OCI-M2 (cell line): ENCODE results near the gene PPRC1.
A peak's percentile ranks its signal among the peaks of the same experiment; 100 is the strongest.

Source experiments
- DNase-seq: peaks from one replicate; lab custom pipeline; 2025; ENCODE audit not compliant: unreplicated experiment; lab: John Stamatoyannopoulos, UW

PPRC1 gene

DNA sequence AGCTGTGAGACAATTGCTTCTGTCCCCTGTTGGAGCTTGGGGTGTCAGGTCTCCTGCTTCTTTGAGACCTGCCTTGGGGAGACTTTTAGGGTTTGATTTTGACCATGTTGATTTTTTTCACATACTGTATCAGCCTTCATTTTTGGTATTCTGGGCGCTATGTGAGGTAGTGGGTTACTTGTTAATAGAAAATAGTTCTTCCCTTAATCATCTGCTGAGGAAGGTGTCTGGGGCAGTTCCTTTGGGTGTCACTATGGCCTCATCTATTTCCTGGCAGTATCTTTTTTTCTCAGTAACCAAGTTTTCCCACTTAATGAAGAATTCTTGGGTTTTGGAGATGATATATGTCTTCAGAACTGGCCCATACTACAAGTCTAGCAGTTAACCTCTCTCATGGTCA lies 14.7 kb downstream of the PPRC1 start:
- no peak for DNase-seq

DNA sequence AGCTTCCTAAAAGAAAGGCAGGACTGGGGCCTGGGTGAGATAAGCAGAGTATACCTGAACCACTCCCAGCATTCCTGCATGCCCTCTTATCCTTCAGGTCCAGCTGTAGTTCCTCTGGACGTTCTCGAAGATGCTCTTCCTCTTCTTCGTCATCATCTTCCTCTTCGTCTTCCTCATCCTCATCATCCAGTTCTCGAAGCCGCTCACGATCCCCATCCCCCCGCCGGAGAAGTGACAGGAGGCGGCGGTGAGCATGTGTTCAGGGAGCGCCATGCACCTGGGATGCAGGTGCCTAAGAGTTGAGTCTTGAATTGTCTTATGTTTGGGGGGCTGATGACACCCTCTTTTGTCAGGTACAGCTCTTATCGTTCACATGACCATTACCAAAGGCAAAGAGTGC lies 15.4 kb downstream of the PPRC1 start:
- DNase-seq: no peak

DNA sequence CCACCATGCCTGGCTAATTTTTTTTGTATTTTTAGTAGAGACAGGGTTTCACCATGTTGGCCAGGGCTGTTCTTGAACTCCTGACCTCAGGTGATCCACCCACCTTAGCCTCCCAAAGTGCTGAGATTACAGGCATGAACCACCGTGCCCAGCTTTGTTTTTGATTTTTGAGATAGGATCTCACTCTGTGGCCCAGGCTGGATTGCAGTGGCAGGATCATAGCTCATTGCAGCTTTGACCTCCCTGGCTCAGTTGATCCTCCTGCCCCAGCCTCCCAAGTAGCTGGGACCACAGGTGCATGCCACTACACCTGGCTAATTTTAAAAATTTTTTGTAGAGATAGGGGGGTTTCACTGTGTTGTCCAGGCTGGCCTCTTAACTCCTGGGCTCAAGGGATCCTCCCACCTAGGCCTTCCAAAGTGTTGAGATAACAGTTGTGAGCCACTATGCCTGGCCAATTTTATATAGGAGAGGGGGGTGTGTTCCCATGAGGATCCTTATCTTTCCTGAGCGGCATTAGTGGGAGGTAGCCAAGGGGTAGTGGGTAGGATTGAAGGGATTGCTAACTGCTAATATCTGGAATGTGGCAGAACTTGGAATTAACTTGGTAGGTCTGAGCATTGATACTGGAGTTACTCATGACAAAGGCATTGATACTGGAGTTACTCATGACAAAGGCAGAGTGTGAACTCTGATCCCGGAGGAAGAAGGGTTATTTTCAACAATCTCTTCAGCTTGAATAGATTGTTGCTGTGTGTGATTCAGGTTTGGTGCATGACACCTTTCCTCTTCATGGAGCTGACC lies 18.3 kb downstream of the PPRC1 start:
- no peak for DNase-seq

DNA sequence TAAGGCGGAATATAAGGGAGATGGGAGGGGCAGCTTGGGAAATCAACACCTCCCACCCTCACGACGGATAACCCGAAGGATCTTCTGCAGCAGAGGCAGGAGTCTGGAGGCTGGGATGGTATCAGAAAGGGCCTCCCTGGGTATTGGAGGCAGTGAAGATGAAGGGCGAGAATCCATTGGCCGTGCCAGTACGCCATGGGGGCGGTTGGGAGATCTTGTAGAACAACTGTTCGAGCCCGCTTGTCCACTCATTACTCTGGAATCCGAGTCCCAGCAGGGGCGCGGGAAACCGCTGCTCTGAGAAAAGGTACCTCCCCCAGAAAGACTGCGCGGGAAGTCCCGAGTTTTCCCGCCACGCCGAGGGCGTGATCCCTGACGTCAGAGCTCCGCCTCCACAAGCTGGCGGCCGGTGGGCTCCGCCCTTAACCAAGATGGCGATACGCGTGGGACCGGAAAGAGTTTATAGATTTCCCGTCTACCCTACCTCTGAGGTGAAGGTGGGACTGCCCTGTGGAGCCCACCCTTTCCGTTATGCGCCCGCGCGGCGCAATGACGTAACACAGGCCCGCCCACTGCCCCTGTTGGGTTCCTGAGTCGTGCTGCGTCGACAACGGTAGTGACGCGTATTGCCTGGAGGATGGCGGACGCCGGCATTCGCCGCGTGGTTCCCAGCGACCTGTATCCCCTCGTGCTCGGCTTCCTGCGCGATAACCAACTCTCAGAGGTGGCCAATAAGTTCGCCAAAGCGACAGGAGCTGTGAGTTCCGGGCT lies 19.1 kb downstream of the PPRC1 start, which contains the start of gene NOLC1:
NOLC1 (plus strand) TSS at position 616 of the 771 bp plus-strand sequence; CDS start at position 638, 22 bp downstream.
- peak; percentile 93 for DNase-seq

DNA sequence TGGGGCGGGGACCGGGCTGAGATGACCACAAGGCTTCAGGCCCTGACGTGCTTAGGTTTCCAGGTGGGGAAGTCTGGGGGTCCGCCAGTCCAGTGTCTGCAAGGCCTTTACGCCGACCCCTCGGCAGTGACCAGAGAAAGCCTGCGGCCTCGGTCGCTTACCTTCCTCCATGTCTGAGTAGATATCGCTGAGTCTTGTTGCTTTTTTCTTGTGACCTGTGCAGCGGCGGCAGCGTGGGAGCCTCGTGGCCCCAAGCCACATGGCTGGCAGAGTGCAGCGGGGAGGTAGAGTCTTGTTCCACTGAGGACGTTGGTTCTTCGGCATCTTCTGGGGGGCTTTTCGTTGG lies 19.7 kb downstream of the PPRC1 start:
- DNase-seq: no peak

DNA sequence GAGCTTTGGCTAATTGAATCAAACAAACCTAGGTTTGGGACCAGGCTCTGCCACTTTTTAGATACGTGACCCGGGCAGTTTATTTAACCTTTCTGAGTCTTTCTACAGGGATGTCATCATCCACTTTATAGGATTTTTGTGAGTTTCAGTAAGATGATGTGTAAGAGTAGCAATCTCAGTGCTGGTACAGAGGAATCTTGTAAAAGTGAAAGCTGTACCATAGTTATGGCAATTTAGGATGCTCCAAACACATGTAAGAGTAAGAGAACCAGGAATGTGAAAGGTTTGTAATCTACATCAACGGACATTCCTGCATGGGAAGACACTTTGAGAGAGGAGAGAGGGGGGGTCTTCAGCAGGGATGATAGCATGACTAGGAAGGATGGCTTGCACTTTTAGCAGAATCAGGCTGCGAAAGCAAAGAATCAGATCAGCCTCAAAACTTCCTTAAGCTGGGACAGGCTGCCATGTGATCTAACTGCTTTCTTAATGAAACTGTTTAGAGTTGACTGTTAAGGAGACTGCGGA lies 20.3 kb downstream of the PPRC1 start:
- no peak for DNase-seq

DNA sequence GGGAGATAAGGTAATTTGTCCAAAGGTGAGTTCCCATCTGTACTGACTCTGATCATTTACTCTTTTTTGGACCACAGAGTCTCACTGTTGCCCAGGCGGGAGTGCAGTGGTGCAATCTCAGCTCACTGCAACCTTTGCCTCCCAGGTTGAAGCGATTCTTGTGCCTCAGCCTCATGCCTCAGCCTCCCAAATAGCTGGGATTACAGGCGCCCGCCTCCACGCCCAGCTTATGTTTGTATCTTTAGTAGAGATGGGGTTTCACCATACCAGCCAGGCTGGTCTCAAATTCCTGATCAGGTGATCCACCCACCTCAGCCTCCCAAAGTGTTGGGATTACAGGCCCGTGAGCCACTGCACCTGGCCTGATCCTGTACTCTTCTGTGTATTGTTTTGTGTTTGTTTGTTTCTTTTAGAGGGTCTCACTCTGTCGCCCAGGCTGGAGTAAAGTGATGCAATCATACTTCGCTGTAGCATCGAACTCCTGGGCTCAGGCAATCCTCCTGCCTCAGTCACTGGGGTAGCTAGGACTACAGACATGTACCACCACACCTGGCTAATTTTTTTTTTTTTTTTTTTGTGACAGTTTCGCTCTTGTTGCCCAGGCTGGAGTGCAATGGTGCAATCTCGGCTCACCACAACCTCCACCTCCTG lies 21.8 kb downstream of the PPRC1 start:
- DNase-seq: no peak

DNA sequence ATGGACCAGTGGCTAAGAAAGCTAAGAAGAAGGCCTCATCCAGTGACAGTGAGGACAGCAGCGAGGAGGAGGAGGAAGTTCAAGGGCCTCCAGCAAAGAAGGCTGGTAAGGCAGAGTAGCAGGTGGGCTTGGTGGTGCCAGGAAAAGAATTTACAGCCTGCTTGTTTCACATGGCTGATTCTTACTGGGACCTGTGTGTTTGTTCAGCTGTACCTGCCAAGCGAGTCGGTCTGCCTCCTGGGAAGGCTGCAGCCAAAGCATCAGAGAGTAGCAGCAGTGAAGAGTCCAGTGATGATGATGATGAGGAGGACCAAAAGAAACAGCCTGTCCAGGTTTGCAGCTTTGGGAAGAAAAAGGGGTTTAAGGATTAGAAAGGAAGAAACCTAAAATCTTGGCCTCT lies 24.4 kb downstream of the PPRC1 start:
- no peak for DNase-seq

DNA sequence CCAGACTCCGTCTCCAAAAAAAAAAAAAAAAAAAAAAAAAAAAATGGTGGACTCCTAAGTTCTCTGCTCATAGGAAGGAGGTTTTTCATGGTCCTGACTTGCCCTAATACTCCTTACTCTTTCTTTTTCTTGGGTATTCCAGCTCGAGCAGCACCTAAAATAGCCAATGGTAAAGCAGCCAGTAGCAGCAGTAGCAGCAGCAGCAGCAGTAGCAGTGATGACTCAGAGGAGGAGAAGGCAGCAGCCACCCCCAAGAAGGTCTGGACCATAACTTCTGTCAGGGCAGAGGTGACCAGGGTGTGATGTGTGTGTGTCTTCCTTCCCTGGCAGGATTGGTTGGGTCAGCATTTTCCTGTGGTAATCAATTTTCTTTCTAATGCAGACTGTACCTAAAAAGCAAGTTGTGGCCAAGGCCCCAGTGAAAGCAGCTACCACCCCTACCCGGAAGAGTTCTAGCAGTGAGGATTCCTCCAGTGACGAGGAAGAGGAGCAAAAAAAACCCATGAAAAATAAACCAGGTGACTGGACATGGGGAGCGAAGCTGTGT lies 26.3 kb downstream of the PPRC1 start:
- DNase-seq: no peak

DNA sequence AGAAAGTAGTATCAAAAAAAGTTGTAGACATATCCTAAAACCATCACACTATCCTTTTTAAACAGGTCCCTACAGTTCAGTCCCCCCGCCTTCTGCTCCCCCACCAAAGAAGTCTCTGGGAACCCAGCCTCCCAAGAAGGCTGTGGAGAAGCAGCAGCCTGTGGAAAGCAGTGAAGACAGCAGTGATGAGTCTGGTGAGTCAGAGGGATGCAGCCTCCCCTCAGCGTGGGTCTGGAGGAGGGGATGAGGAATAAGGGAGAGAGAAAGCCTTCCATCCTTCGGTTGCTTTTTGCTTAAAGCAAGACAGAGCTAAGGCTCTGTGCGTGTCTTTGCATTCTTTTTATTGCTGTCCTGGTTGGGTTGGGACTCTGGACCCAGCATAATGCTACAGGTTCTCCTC lies 27.0 kb downstream of the PPRC1 start:
- no peak for DNase-seq

DNA sequence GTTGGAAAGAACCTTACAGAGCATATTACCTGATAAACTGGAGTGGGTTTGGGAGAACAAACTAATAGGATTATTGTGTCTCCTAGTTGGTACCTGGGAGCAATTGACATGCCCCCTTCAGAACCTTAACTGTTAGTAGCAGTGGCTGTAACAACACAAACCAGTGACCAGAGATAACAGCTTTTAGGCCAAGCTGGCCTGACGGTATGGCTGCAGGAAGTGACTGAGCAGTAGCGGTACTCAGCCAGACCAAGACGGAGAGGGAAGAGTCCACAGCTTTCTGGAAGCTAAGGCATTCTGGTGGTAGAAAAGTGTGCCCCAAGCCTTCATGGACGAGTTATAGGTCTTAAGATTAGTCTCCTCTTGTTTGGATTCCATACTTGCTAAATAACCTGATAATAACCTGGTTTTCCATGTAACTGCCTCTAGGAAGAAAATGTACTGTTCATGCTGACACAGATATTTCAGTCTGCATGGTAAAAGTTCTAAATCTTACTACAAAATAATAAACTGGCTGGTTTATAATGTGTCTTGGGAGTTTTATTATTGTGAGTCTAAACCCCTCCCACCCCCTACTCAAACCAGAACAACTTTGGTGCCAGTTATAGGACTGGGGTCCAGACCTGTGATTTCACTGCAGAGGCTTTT lies 30.6 kb downstream of the PPRC1 start:
- no peak for DNase-seq

DNA sequence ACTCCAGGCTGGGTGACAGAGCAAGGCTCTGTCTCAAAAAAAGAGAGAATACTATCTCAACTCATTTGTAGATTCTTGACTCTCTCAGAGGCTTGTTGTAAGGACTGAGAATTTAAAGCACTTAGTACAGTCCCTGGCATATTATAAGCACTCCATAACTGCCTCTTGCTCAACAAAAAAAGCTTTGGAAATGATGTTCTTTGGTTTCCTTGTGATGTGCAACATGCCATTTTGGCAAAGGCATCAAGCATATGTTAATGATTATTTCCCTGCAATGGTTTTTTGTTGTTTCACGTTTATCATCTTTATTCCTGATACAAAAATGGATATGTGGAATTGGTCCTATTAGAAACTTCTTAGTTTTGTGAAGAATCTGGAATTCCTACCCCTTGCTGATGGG lies 35.0 kb downstream of the PPRC1 start:
- DNase-seq: no peak

DNA sequence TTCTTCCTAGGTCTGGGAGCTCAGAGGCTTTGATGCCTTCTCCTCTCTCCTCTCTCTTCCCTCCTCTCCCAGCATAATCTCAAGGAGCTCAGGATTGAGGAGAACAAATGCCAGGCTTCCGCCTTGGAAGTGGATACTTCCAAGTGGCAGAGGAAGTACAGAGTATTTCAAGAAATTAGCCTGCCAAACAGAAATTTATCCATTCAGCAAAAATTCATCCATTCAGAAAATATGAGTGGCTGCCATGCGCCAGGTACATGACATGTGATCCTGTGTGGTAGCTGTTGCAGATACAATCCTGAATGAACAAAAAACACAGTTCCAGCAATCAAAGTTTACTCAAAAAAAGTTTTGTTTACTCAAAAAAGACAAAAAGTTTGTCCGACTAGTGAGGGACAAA lies 37.8 kb downstream of the PPRC1 start:
- no peak for DNase-seq

DNA sequence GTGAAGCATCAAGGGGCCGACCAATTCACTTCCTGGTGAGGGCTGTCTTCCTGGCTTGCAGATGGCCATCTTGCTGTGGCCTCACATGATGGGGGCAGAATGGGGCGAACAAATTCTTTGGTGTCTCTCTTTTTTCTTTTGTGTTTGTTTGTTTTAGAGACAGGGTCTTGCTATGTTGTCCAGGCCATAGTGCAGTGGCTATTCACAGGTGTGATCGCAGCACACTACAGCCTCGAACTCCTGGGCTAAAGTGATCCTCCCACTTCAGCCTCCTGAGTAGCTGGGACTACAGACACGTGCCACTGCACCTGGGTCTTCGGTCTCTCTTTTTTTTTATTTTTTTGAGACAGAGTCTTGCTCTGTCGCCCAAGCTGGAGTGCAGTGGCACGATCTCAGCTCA lies 39.4 kb downstream of the PPRC1 start:
- DNase-seq: no peak

DNA sequence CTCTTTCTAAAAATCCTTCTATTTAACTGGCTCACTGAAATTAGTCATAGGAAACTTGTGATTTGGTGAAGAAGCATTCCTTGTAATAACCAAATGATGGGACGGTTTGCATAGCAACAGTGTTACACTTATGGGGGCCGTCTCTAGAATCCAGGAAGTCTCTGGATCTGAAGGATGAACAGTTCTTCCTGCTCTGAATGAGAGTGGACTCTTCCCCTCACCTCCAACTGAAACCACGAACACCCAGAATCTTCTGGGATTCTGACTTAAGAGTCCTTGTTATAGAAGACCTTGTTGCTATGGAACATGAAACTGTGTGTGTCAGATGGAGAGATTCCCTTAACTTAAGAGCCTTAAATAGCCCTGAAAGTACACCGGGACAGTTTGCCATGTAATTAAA lies 42.6 kb downstream of the PPRC1 start:
- DNase-seq: no peak

DNA sequence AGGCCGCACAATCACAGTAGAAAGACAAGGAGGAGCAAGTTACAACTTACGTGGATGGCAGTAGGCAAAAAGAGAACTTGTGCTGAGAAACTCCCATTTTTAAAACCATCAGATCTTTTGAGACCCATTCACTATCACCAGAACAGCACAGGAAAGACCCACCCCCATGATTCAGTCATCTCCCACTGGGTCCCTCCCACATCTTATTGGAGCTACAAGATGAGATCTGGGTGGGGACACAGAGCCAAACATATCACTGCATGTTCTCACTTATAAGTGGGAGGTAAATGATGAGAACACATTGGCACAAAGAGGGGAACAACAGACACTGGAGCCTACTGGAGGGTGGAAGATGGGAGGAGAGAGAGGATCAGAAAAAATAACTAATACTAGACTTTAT lies 51.8 kb downstream of the PPRC1 start:
- DNase-seq: no peak

DNA sequence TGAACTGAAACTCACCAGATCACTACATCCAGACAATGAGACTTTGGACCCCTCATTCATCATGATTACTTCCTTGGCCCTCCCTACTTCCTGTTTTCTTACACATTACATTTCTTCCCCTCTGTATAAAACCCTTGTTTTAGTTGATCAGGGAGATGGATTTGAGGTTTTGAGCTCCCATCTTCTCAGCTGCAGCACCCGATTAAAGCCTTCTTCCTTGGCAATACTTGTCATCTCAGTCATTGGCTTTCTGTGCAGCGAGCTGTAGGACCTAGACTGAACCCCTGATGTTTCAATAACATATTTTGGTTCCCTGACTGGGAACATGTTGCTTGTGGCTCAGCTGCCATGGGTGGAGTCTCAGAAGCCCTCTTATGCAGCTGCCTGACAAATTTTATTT lies 52.4 kb downstream of the PPRC1 start:
- no peak for DNase-seq

DNA sequence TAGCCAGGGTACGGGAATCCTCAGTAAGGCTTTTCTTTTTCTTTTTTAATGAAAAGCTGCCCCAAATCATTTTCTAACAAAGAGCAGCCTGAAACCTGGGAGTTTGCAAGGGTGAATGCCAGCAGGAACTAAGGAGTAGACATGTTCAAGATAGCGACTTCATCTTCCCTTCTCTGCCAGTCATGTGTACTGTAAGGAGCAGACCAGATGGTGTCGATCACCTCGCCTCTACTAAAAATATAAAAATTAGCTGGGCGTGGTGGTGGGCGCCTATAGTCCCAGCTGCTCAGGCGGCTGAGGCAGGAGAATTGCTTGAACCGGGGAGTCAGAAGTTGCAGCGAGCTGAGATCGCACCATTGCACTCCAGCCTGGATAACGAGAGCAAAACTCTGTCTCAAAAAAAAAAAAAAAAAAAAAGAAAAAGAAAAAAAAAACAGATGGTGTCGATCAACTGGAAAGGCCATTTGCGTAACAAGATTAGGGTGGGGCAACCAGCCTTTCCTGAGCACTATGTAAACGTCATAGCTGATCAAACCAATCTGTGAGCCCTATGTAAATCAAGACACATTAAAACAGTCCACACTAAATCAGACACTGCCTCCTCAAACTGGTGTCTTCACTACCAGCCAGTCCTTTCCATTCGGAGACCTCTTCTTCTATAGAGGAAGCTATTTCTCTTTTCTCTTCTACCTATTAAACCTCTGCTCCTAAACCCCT lies 53.1 kb downstream of the PPRC1 start:
- DNase-seq: no peak

DNA sequence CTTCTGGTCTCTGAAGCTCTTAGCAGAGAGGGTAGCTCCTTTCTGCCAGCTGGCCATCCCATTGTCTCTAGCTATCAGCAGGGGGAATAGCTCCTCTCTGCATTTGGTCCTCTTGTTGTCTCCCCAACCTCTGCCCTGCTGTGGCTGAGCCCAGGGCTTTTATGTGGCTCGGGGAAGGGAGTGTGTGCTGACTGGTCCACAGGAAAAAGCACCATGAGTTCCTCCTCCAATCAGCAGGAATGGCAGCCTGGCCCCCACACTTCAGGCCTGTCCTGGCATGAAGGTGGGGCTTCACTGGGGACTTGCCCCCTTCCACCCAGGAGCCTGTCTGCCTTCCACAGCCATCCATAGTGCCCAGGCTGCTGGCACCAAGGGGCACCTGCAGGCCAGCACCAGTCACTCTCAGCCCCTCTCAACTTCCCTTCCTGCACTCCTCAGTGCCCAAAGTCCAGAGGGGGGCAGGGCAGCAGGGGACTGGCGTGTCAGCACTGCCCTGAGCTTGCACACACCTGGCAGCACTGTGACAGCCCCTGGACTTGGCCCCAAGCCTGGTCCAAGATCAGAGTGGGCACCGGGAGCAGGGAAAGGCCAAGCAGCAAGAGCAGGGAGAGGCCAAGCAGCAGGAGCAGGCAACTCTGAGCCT lies 55.6 kb downstream of the PPRC1 start:
- no peak for DNase-seq
